GM12892 (cell line): ENCODE results near the gene CLTC.

Experiments
- POLR2A ChIP-seq: IDR thresholded peaks from 2 replicates; pipeline ENCODE4 v1.6.1; 2011; ENCODE audit warnings: low read depth, low read length, control low read depth
- POLR2AphosphoS5 ChIP-seq: IDR thresholded peaks from 2 replicates; pipeline ENCODE4 v1.6.1; 2011; ENCODE audit warnings: low read depth, low read length, control low read depth
- TAF1 ChIP-seq: IDR thresholded peaks from 2 replicates; pipeline ENCODE4 v1.6.1; 2011; ENCODE audit warnings: low read depth, mild to moderate bottlenecking, control low read depth, low read length, borderline replicate concordance

- TF ChIP-seq POLR2A (no peak), TAF1 (no peak), POLR2AphosphoS5 (no peak)
Measured at GRCh38 chr17:59634632-59635541, 15.2 kb downstream of the CLTC start.
